ENCODE measurements around the gene GBF1. TPM values are rescaled to one million over a fixed set of nuclear protein-coding genes. Genes with fewer than 3 reads are reported as not detected.

The GBF1 gene
- total RNA-seq, 6 experiments from 2014 or later = 22.6 to 27.2 (median 23.7) TPM

- no peak overlapping the region for H3K27ac ChIP-seq
- WGBS (ENCODE audit: insufficient coverage, low coverage, low lambda C conversion rate, missing lambda C conversion rate) = 73% methylated on average over 3 of the region's 3 CpGs
- H3K9me3 ChIP-seq = no peaks in the 10 kb centered on the region
- intact Hi-C loops (cut with DNase I) = no loop called here
- H3K4me3 ChIP-seq = no peak overlapping the region
- no peak for TF ChIP-seq POLR2A (IDR thresholded peaks at IDR 0.05)
- H3K27me3 ChIP-seq = no peaks in the 10 kb centered on the region
- peaks cover 0 to 5% (median 2%) of the 10 kb centered on the region in 4 donors for H3K4me1 ChIP-seq
- DNase-seq (no peak), ATAC-seq (no peak)
- no peaks in the 10 kb centered on the region for H3K36me3 ChIP-seq
These were observed 144.6 kb downstream of the GBF1 start for GRCh38 chr10:102389894-102390293.

- Histone ChIP-seq H3K27me3 (no peaks in the 10 kb centered on the region), H3K4me3 (no peak overlapping the region), H3K4me1 (peaks cover 0 to 12% (median 2%) of the 10 kb centered on the region in 4 donors), H3K9me3 (no peaks in the 10 kb centered on the region), H3K36me3 (no peaks in the 10 kb centered on the region), H3K27ac (no peak overlapping the region)
- TF ChIP-seq POLR2A (IDR thresholded peaks at IDR 0.05) (no peak), CTCF (IDR thresholded peaks at IDR 0.05) (no peak)
- DNase-seq (peak in 1 of 3 donors; percentile 6), ATAC-seq (no peak)
- WGBS (ENCODE audit: insufficient coverage, low coverage, low lambda C conversion rate, missing lambda C conversion rate) = 66% methylated on average over 4 of the region's 5 CpGs
- intact Hi-C loops (cut with DNase I) = no loop called here
These were observed 147.0 kb downstream of the GBF1 start for GRCh38 chr10:102392306-102392705.

- Histone ChIP-seq H3K27me3 (no peaks in the 10 kb centered on the region), H3K36me3 (peaks cover 0 to 9% (median 0%) of the 10 kb centered on the region in 4 donors), H3K9me3 (no peaks in the 10 kb centered on the region), H3K4me1 (peaks cover 0 to 12% (median 2%) of the 10 kb centered on the region in 4 donors), H3K4me3 (peak overlapping the region; percentile 50 to 67 (median 67)), H3K27ac (peak overlapping the region; percentile 95 to 96 (median 96))
- WGBS (ENCODE audit: insufficient coverage, low coverage, low lambda C conversion rate, missing lambda C conversion rate) = 26% methylated on average over 18 of the region's 30 CpGs
- no peak for ATAC-seq
- intact Hi-C loops (cut with DNase I) = no loop called here
- no peak for TF ChIP-seq POLR2A (IDR thresholded peaks at IDR 0.05)
- TF ChIP-seq CTCF (IDR thresholded peaks at IDR 0.05) = peak in 2 of 4 donors; percentile 97
- DNase-seq = no peak
These were observed 148.2 kb downstream of the GBF1 start for GRCh38 chr10:102393411-102394078.

- 0% methylated on average over 11 of the region's 71 CpGs for WGBS (ENCODE audit: insufficient coverage, low coverage, low lambda C conversion rate, missing lambda C conversion rate)
- Histone ChIP-seq H3K27me3 (no peaks in the 10 kb centered on the region), H3K4me1 (peaks cover 0 to 12% (median 2%) of the 10 kb centered on the region in 4 donors), H3K4me3 (peak overlapping the region; percentile 50 to 67 (median 67)), H3K9me3 (no peaks in the 10 kb centered on the region), H3K27ac (peak overlapping the region; percentile 95 to 96 (median 96)), H3K36me3 (peaks cover 0 to 9% (median 0%) of the 10 kb centered on the region in 4 donors)
- intact Hi-C loops (cut with DNase I) = no loop called here
- peak; percentile 84 to 93 (median 86) for ATAC-seq
- DNase-seq = peak; percentile 96 to 98 (median 97)
- TF ChIP-seq POLR2A (IDR thresholded peaks at IDR 0.05) = peak; percentile 92
- TF ChIP-seq CTCF (IDR thresholded peaks at IDR 0.05) = peak; percentile 2 to 96 (median 54)
These were observed 148.9 kb downstream of the GBF1 start for GRCh38 chr10:102394079-102394800.

All from right lobe of liver (tissue), 6 donors.